GM23338 (cell line): ENCODE measurements around the gene FMR1. TPM values are rescaled to one million over a fixed set of nuclear protein-coding genes. Genes with fewer than 3 reads are reported as not detected.

Experiments
- ATAC-seq: fragments of 200-7000 bp; cut with Tn5 transposase; 3 replicates; pipeline ENCODE4 v1.9.1; 2020
- DNase-seq: peaks from one replicate; pipeline ENCODE4 v3.0.0-alpha.2; 2015; ENCODE audit warnings: low spot score
- H2AFZ ChIP-seq: fragments of 200-600 bp; sonication (generic); 2 replicates; pipeline ENCODE4 v1.8.0; 2016; ENCODE audit warnings: antibody characterized with exemption, mild to moderate bottlenecking, moderate library complexity
- H3F3A ChIP-seq: fragments of 200-600 bp; sonication (generic); replicated peaks from 2 replicates; pipeline ENCODE4 v1.8.0; 2017; ENCODE audit warnings: antibody characterized with exemption, mixed run types, low read depth
- H3K27ac ChIP-seq: fragments of 200-600 bp; sonication (generic); 2 replicates; pipeline ENCODE4 v1.6.1; 2016; ENCODE audit warnings: low read depth
- H3K27me3 ChIP-seq: fragments of 200-600 bp; sonication (generic); 2 replicates; pipeline ENCODE4 v1.8.0; 2016; ENCODE audit warnings: mild to moderate bottlenecking, mixed run types, moderate library complexity; ENCODE audit not compliant: insufficient read depth
- H3K36me3 ChIP-seq: fragments of 200-600 bp; sonication (generic); 2 replicates; pipeline ENCODE4 v1.8.0; 2016; ENCODE audit warnings: mild to moderate bottlenecking; ENCODE audit not compliant: insufficient read depth
- H3K4me1 ChIP-seq: fragments of 200-600 bp; sonication (generic); 2 replicates; pipeline ENCODE4 v1.8.0; 2016; ENCODE audit warnings: mild to moderate bottlenecking, moderate library complexity; ENCODE audit not compliant: insufficient read depth
- H3K4me2 ChIP-seq: fragments of 200-600 bp; sonication (generic); 2 replicates; pipeline ENCODE4 v1.7.1; 2017; ENCODE audit warnings: mixed run types
- H3K4me3 ChIP-seq: fragments of 200-600 bp; sonication (generic); 2 replicates; pipeline ENCODE4 v1.6.1; 2016; ENCODE audit warnings: mixed run types
- H3K79me2 ChIP-seq: fragments of 200-600 bp; sonication (generic); replicated peaks from 2 replicates; pipeline ENCODE4 v1.8.0; 2017; ENCODE audit warnings: mild to moderate bottlenecking; ENCODE audit not compliant: insufficient read depth
- H3K9me2 ChIP-seq: fragments of 200-600 bp; sonication (generic); 2 replicates; pipeline ENCODE4 v1.8.0; 2017; ENCODE audit not compliant: insufficient read depth
- H4K20me1 ChIP-seq: fragments of 200-600 bp; sonication (generic); replicated peaks from 2 replicates; pipeline ENCODE4 v1.8.0; 2017; ENCODE audit warnings: mild to moderate bottlenecking; ENCODE audit not compliant: insufficient read depth
- H3K27ac Mint-ChIP-seq: 2 replicates; pipeline ENCODE4 v1.8.0; 2020; ENCODE audit warnings: inconsistent platforms, mild to moderate bottlenecking, moderate library complexity, mixed read lengths
- H3K27me3 Mint-ChIP-seq: 3 replicates; pipeline ENCODE4 v1.8.0; 2022; ENCODE audit warnings: low read depth, mild to moderate bottlenecking, moderate library complexity, mixed read lengths, inconsistent platforms; ENCODE audit not compliant: insufficient read depth, poor library complexity
- H3K36me3 Mint-ChIP-seq: 3 replicates; pipeline ENCODE4 v1.8.0; 2021; ENCODE audit warnings: low read depth, mild to moderate bottlenecking, inconsistent platforms, moderate library complexity, mixed read lengths
- H3K4me1 Mint-ChIP-seq: 3 replicates; pipeline ENCODE4 v1.8.0; 2020; ENCODE audit warnings: mild to moderate bottlenecking, inconsistent platforms, mixed read lengths
- H3K4me3 Mint-ChIP-seq: 3 replicates; pipeline ENCODE4 v1.8.0; 2021; ENCODE audit warnings: moderate library complexity, mild to moderate bottlenecking, inconsistent platforms, mixed read lengths
- H3K9me3 Mint-ChIP-seq: 3 replicates; pipeline ENCODE4 v1.8.0; 2020; ENCODE audit warnings: moderate library complexity, mild to moderate bottlenecking, inconsistent platforms, mixed read lengths
- CREB1 ChIP-seq: fragments of 250-450 bp; sonication (Bioruptor Pico); IDR thresholded peaks from 2 replicates; pipeline ENCODE4 v1.5.0; 2020; ENCODE audit warnings: low read depth, mild to moderate bottlenecking, moderate library complexity
- EZH2 ChIP-seq: fragments of 200-600 bp; sonication (generic); IDR thresholded peaks from one replicate; pipeline ENCODE4 v1.8.0; 2017; ENCODE audit warnings: antibody characterized with exemption, mild to moderate bottlenecking, low read depth; ENCODE audit not compliant: unreplicated experiment
- EZH2phosphoT487 ChIP-seq: fragments of 200-600 bp; sonication (generic); IDR thresholded peaks from one replicate; pipeline ENCODE4 v1.8.1; 2018; ENCODE audit warnings: antibody characterized with exemption; ENCODE audit not compliant: unreplicated experiment
- JUNB ChIP-seq: IDR thresholded peaks from one replicate; pipeline ENCODE4 v1.6.1; 2016; ENCODE audit warnings: antibody characterized with exemption; ENCODE audit not compliant: unreplicated experiment
- NANOG ChIP-seq: IDR thresholded peaks from 2 replicates; pipeline ENCODE4 v1.6.1; 2016; ENCODE audit warnings: antibody characterized with exemption, borderline replicate concordance
- POLR2AphosphoS5 ChIP-seq: IDR thresholded peaks from 2 replicates; pipeline ENCODE4 v1.6.1; 2016; ENCODE audit warnings: antibody characterized with exemption, low read depth
- STAT1 ChIP-seq: IDR thresholded peaks from one replicate; pipeline ENCODE4 v1.6.1; 2016; ENCODE audit warnings: antibody characterized with exemption; ENCODE audit not compliant: unreplicated experiment
- ZNF114 ChIP-seq: fragments of 250-450 bp; sonication (Bioruptor Pico); IDR thresholded peaks from 2 replicates; pipeline ENCODE4 v1.5.0; 2020; ENCODE audit warnings: mild to moderate bottlenecking, moderate library complexity
- ZNF331 ChIP-seq: fragments of 250-450 bp; sonication (Bioruptor Pico); IDR thresholded peaks from 2 replicates; pipeline ENCODE4 v1.5.0; 2020; ENCODE audit warnings: low read depth, mild to moderate bottlenecking, moderate library complexity
- polyA plus RNA-seq: library from polyadenylated mRNA; unstranded; fragments of >200 nt; fragmentation: Nextera tagmentation; extraction: Ambion mirVana; gene quantifications from 2 replicates; pipeline ENCODE4 v1.2.1, GENCODE V29; 2016
- total RNA-seq: library from RNA; depleted of rRNA; stranded (reverse); fragments of >200 nt; shearing (Covaris generic); gene quantifications from 2 replicates; pipeline ENCODE4 v1.2.3, GENCODE V29; 2014
- TF ChIP-seq, protein P1 (sequence below): IDR thresholded peaks from 2 replicates; pipeline ENCODE4 v1.6.1; 2016; ENCODE audit warnings: antibody characterized with exemption
- TF ChIP-seq, protein P2 (sequence below): IDR thresholded peaks from one replicate; pipeline ENCODE4 v1.6.1; 2018; ENCODE audit warnings: antibody characterized with exemption; ENCODE audit not compliant: unreplicated experiment
- TF ChIP-seq, protein P3 (sequence below): fragments of 250-450 bp; sonication (Bioruptor Pico); IDR thresholded peaks from 2 replicates; pipeline ENCODE4 v1.5.0; 2020; ENCODE audit warnings: mild to moderate bottlenecking, moderate library complexity
- TF ChIP-seq, protein P4 (sequence below), 2 experiments: fragments of 200-600 bp in 1 of 2; sonication (generic) in 1 of 2; conservative IDR thresholded peaks; 2 replicates each; pipeline versions ENCODE4 v1.5.1 to v1.6.1; 2016 to 2017; ENCODE audit warnings: antibody characterized with exemption in 2 of 2, low read depth in 2 of 2, mild to moderate bottlenecking in 2 of 2, moderate library complexity in 1 of 2

The FMR1 gene
- total and polyA plus RNA-seq, 2 experiments from 2014 or later: 17.1 to 44.3 TPM

DNA sequence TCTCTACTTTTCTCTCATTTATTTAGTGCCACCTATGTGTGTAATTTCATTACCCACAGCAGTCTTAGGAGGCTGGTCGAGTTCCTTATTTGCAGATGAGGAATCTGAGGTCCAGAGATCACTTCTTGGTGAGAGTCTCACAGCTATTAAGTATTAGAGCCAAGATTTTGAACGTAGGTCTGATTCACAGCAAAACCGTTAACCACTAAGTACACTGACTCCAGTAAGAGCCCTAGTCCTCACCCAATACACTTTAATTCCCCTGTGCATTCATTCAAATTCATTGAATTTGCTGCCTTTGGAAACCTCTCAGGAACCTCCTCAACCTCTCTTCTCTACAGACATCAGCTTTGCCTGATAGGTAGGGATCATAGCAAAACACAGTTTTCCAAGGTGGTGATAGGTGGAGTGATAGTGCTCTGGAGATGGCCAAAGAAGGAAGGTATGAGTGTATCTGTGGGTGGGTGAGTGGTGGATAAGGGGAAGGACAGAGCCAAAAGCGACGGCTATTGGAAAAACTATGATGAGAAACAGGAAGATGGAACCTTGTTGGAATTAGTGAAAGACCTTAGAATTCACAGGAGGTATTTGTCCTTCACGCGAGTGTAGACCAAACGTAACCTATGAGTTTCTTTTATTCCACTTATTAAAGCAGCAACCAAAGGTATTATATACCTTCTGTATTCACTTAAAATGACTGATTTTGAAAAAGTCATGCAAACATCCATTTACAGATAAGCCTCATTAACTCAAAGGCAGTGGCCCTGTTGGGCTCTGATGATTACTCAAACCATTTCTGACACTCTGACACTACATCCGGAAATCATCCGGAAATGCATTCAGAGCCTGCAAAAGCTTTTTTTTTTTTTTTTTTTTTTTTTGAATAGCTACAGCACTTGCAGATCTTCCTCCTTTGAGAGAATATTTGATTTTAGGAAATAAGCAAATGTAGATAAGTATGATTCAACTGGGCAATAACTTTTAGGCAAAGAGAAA, 6.3 kb downstream of the FMR1 start:
- peak overlapping the region; percentile 36 for H3K27ac Mint-ChIP-seq
- DNase-seq: no peak

More for the DNA sequence above, 6.3 kb downstream of the FMR1 start:
- Histone ChIP-seq H3K36me3 (no peaks in the 10 kb centered on the region), H2AFZ (no peak overlapping the region), H3K4me3 (no peak overlapping the region), H3K79me2 (peaks cover 100% of the 10 kb centered on the region), H3K27ac (no peak overlapping the region), H3K9me2 (no peaks in the 10 kb centered on the region), H3K4me1 (peaks cover 42% of the 10 kb centered on the region), H4K20me1 (peaks cover 24% of the 10 kb centered on the region), H3K27me3 (no peaks in the 10 kb centered on the region), H3K4me2 (no peak overlapping the region), H3F3A (no peaks in the 10 kb centered on the region)
- no peaks in the 10 kb centered on the region; the same call in 2 of the 3 replicates for H3K36me3 Mint-ChIP-seq
- peaks cover 48% of the 10 kb centered on the region for H3K4me1 Mint-ChIP-seq
- no peak for ATAC-seq
- no peak overlapping the region for H3K4me3 Mint-ChIP-seq
- H3K27me3 Mint-ChIP-seq: peaks cover 2% of the 10 kb centered on the region
- H3K9me3 Mint-ChIP-seq: no peaks in the 10 kb centered on the region
- TF ChIP-seq CREB1: no peak
- TF ChIP-seq EZH2phosphoT487: no peak
- TF ChIP-seq, protein P1, sequence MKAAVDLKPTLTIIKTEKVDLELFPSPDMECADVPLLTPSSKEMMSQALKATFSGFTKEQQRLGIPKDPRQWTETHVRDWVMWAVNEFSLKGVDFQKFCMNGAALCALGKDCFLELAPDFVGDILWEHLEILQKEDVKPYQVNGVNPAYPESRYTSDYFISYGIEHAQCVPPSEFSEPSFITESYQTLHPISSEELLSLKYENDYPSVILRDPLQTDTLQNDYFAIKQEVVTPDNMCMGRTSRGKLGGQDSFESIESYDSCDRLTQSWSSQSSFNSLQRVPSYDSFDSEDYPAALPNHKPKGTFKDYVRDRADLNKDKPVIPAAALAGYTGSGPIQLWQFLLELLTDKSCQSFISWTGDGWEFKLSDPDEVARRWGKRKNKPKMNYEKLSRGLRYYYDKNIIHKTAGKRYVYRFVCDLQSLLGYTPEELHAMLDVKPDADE: no peak
- no peak for TF ChIP-seq EZH2
- no peak for TF ChIP-seq POLR2AphosphoS5
- TF ChIP-seq, protein P2, sequence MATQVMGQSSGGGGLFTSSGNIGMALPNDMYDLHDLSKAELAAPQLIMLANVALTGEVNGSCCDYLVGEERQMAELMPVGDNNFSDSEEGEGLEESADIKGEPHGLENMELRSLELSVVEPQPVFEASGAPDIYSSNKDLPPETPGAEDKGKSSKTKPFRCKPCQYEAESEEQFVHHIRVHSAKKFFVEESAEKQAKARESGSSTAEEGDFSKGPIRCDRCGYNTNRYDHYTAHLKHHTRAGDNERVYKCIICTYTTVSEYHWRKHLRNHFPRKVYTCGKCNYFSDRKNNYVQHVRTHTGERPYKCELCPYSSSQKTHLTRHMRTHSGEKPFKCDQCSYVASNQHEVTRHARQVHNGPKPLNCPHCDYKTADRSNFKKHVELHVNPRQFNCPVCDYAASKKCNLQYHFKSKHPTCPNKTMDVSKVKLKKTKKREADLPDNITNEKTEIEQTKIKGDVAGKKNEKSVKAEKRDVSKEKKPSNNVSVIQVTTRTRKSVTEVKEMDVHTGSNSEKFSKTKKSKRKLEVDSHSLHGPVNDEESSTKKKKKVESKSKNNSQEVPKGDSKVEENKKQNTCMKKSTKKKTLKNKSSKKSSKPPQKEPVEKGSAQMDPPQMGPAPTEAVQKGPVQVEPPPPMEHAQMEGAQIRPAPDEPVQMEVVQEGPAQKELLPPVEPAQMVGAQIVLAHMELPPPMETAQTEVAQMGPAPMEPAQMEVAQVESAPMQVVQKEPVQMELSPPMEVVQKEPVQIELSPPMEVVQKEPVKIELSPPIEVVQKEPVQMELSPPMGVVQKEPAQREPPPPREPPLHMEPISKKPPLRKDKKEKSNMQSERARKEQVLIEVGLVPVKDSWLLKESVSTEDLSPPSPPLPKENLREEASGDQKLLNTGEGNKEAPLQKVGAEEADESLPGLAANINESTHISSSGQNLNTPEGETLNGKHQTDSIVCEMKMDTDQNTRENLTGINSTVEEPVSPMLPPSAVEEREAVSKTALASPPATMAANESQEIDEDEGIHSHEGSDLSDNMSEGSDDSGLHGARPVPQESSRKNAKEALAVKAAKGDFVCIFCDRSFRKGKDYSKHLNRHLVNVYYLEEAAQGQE: no peak
- no peak for TF ChIP-seq JUNB
- TF ChIP-seq ZNF114: no peak
- TF ChIP-seq STAT1: no peak
- TF ChIP-seq, protein P3, sequence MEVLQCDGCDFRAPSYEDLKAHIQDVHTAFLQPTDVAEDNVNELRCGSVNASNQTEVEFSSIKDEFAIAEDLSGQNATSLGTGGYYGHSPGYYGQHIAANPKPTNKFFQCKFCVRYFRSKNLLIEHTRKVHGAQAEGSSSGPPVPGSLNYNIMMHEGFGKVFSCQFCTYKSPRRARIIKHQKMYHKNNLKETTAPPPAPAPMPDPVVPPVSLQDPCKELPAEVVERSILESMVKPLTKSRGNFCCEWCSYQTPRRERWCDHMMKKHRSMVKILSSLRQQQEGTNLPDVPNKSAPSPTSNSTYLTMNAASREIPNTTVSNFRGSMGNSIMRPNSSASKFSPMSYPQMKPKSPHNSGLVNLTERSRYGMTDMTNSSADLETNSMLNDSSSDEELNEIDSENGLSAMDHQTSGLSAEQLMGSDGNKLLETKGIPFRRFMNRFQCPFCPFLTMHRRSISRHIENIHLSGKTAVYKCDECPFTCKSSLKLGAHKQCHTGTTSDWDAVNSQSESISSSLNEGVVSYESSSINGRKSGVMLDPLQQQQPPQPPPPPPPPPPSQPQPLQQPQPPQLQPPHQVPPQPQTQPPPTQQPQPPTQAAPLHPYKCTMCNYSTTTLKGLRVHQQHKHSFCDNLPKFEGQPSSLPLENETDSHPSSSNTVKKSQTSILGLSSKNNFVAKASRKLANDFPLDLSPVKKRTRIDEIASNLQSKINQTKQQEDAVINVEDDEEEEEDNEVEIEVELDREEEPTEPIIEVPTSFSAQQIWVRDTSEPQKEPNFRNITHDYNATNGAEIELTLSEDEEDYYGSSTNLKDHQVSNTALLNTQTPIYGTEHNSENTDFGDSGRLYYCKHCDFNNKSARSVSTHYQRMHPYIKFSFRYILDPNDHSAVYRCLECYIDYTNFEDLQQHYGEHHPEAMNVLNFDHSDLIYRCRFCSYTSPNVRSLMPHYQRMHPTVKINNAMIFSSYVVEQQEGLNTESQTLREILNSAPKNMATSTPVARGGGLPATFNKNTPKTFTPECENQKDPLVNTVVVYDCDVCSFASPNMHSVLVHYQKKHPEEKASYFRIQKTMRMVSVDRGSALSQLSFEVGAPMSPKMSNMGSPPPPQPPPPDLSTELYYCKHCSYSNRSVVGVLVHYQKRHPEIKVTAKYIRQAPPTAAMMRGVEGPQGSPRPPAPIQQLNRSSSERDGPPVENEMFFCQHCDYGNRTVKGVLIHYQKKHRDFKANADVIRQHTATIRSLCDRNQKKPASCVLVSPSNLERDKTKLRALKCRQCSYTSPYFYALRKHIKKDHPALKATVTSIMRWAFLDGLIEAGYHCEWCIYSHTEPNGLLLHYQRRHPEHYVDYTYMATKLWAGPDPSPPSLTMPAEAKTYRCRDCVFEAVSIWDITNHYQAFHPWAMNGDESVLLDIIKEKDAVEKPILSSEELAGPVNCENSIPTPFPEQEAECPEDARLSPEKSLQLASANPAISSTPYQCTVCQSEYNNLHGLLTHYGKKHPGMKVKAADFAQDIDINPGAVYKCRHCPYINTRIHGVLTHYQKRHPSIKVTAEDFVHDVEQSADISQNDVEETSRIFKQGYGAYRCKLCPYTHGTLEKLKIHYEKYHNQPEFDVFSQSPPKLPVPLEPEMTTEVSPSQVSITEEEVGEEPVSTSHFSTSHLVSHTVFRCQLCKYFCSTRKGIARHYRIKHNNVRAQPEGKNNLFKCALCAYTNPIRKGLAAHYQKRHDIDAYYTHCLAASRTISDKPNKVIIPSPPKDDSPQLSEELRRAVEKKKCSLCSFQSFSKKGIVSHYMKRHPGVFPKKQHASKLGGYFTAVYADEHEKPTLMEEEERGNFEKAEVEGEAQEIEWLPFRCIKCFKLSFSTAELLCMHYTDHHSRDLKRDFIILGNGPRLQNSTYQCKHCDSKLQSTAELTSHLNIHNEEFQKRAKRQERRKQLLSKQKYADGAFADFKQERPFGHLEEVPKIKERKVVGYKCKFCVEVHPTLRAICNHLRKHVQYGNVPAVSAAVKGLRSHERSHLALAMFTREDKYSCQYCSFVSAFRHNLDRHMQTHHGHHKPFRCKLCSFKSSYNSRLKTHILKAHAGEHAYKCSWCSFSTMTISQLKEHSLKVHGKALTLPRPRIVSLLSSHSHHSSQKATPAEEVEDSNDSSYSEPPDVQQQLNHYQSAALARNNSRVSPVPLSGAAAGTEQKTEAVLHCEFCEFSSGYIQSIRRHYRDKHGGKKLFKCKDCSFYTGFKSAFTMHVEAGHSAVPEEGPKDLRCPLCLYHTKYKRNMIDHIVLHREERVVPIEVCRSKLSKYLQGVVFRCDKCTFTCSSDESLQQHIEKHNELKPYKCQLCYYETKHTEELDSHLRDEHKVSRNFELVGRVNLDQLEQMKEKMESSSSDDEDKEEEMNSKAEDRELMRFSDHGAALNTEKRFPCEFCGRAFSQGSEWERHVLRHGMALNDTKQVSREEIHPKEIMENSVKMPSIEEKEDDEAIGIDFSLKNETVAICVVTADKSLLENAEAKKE (CRISPR knock-in tag): no peak
- TF ChIP-seq ZNF331: no peak
- TF ChIP-seq, protein P4, sequence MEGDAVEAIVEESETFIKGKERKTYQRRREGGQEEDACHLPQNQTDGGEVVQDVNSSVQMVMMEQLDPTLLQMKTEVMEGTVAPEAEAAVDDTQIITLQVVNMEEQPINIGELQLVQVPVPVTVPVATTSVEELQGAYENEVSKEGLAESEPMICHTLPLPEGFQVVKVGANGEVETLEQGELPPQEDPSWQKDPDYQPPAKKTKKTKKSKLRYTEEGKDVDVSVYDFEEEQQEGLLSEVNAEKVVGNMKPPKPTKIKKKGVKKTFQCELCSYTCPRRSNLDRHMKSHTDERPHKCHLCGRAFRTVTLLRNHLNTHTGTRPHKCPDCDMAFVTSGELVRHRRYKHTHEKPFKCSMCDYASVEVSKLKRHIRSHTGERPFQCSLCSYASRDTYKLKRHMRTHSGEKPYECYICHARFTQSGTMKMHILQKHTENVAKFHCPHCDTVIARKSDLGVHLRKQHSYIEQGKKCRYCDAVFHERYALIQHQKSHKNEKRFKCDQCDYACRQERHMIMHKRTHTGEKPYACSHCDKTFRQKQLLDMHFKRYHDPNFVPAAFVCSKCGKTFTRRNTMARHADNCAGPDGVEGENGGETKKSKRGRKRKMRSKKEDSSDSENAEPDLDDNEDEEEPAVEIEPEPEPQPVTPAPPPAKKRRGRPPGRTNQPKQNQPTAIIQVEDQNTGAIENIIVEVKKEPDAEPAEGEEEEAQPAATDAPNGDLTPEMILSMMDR (conservative IDR thresholded peaks at IDR 0.05; ENCODE audit: low read depth in 2 of 2): no peak
- no peak for TF ChIP-seq NANOG
